Femur (tissue), 1 donor: ENCODE data around the gene DEFB124.
"Not testable (repeated sequence)": the region's sequence is repeated elsewhere in the genome, so short reads cannot be mapped to it uniquely, and the experiment has no call there.

ENCODE experiments used
- DNase-seq: peaks from one replicate; pipeline ENCODE4 v3.0.0-alpha.2; 2017

Gene DEFB124

GRCh38 chr20:31485450-31486339 is 10.8 kb upstream of the DEFB124 start:
- peak; percentile 94 for DNase-seq

- DNase-seq: peak; percentile 72
These were observed 9.1 kb upstream of the DEFB124 start for GRCh38 chr20:31484001-31484400.

- DNase-seq: no peak
These were observed 1.8 kb upstream of the DEFB124 start for GRCh38 chr20:31476643-31477215.

GRCh38 chr20:31476294-31476585 is 1.3 kb upstream of the DEFB124 start:
- DNase-seq: no peak

GRCh38 chr20:31475472-31476293 is 756 bp upstream of the DEFB124 start:
- DNase-seq: no peak

- DNase-seq: no peak
These were observed 860 bp downstream of the DEFB124 start for GRCh38 chr20:31474097-31474436.

GRCh38 chr20:31473331-31474096 is 1.4 kb downstream of the DEFB124 start:
- DNase-seq: no peak

- peak; percentile 61 for DNase-seq
These were observed 2.3 kb downstream of the DEFB124 start for GRCh38 chr20:31472395-31473330.

GRCh38 chr20:31470946-31471345 is 4.0 kb downstream of the DEFB124 start:
- not testable (repeated sequence) for DNase-seq

GRCh38 chr20:31454361-31454760 is 20.6 kb downstream of the DEFB124 start:
- DNase-seq: no peak

- DNase-seq: no peak
These were observed 22.4 kb downstream of the DEFB124 start for GRCh38 chr20:31452575-31452974.

GRCh38 chr20:31449511-31450414 is 25.2 kb downstream of the DEFB124 start:
- DNase-seq: no peak

- DNase-seq: no peak
These were observed 28.7 kb downstream of the DEFB124 start for GRCh38 chr20:31446084-31446819.

GRCh38 chr20:31440012-31440659 is 34.8 kb downstream of the DEFB124 start, which contains the start of gene DEFB123:
Gene DEFB123, plus strand, starts transcription at chr20:31440632. Its CDS starts 67 bp downstream, at chr20:31440699.
- DNase-seq: no peak

GRCh38 chr20:31430568-31431115 is 44.3 kb downstream of the DEFB124 start:
- no peak for DNase-seq

- DNase-seq: not testable (repeated sequence)
These were observed 47.4 kb downstream of the DEFB124 start for GRCh38 chr20:31427576-31427975.

GRCh38 chr20:31426891-31427551 is 47.9 kb downstream of the DEFB124 start:
- DNase-seq: not testable (repeated sequence)

- DNase-seq: no peak
These were observed 49.1 kb downstream of the DEFB124 start for GRCh38 chr20:31425797-31426196.
